Activated CD4-positive, alpha-beta memory T cell treated with anti-CD3 and anti-CD28 coated beads, Interleukin-2, amount 10 ng/mL, durations not matched to agents 7 days and 5 days (primary cell): ENCODE measurements around the gene ANGPT4. TPM values are rescaled to one million over a fixed set of nuclear protein-coding genes. Genes with fewer than 3 reads are reported as not detected.

ENCODE experiments used
- CTCF ChIA-PET: fragments of 350-600 bp; sonication (Branson Sonifier 250); formaldehyde crosslinking; loops from one replicate; lab custom pipeline; 2021; ENCODE audit warnings: antibody characterized with exemption, inconsistent platforms; lab: Charles Lee
- POLR2A ChIA-PET: fragments of 350-600 bp; sonication (Branson Sonifier 250); formaldehyde crosslinking; loops from one replicate; lab custom pipeline; 2021; ENCODE audit warnings: antibody characterized with exemption; lab: Charles Lee
- DNase-seq: peaks from one replicate; pipeline ENCODE4 v3.0.0-alpha.2; 2020
- H3K27ac Mint-ChIP-seq: one replicate; pipeline ENCODE4 v1.8.0; 2021; ENCODE audit warnings: mild to moderate bottlenecking, mixed read lengths
- H3K27me3 Mint-ChIP-seq: one replicate; pipeline ENCODE4 v1.8.0; 2021; ENCODE audit warnings: mixed read lengths
- H3K36me3 Mint-ChIP-seq: one replicate; pipeline ENCODE4 v1.8.0; 2021; ENCODE audit warnings: low read depth, mixed read lengths
- H3K4me1 Mint-ChIP-seq: one replicate; pipeline ENCODE4 v1.8.0; 2021; ENCODE audit warnings: mixed read lengths
- H3K4me3 Mint-ChIP-seq: one replicate; pipeline ENCODE4 v1.8.0; 2021; ENCODE audit warnings: mild to moderate bottlenecking, mixed read lengths
- H3K9me3 Mint-ChIP-seq: one replicate; pipeline ENCODE4 v1.8.0; 2021; ENCODE audit warnings: mixed read lengths
- total RNA-seq, 2 experiments: library from RNA; stranded (reverse); gene quantifications; one replicate each; pipeline ENCODE4 v1.2.3, GENCODE V29; 2021

ANGPT4 gene
- total RNA-seq, 2 experiments from 2014 or later, result not detected

- Mint-ChIP-seq H3K27ac (no peak overlapping the region), H3K27me3 (no peaks in the 10 kb centered on the region), H3K4me3 (no peak overlapping the region), H3K9me3 (no peaks in the 10 kb centered on the region), H3K36me3 (peaks cover 39% of the 10 kb centered on the region), H3K4me1 (peaks cover 59% of the 10 kb centered on the region)
- no peak for DNase-seq
- ChIA-PET POLR2A (interaction anchor here (6.7 kb wide), 1 partner anchor 8 kb away, joined by 92 read pairs; the partner anchor contains the start of gene FAM110A), CTCF (no interaction called here)
Observed at GRCh38 chr20:842547-842940, 73.6 kb downstream of the ANGPT4 start.

GRCh38 chr20:841568-842546 is 74.3 kb downstream of the ANGPT4 start:
- H3K27ac Mint-ChIP-seq, result no peak overlapping the region
- H3K36me3 Mint-ChIP-seq, result peaks cover 38% of the 10 kb centered on the region
- ChIA-PET CTCF (interaction anchor here (0.8 kb wide), 1 partner anchor 23 kb away, joined by 4 read pairs; no protein-coding TSS in a partner anchor), POLR2A (interaction anchor here (6.7 kb wide), 1 partner anchor 8 kb away, joined by 92 read pairs; the partner anchor contains the start of gene FAM110A)
- H3K4me1 Mint-ChIP-seq, result peaks cover 59% of the 10 kb centered on the region
- no peak for DNase-seq
- H3K27me3 Mint-ChIP-seq, result no peaks in the 10 kb centered on the region
- no peak overlapping the region for H3K4me3 Mint-ChIP-seq
- no peaks in the 10 kb centered on the region for H3K9me3 Mint-ChIP-seq

- ChIA-PET CTCF (interaction anchor here (0.8 kb wide), 1 partner anchor 22 kb away, joined by 4 read pairs; no protein-coding TSS in a partner anchor), POLR2A (no interaction called here)
- no peaks in the 10 kb centered on the region for H3K9me3 Mint-ChIP-seq
- no peaks in the 10 kb centered on the region for H3K27me3 Mint-ChIP-seq
- peaks cover 38% of the 10 kb centered on the region for H3K36me3 Mint-ChIP-seq
- no peak overlapping the region for H3K27ac Mint-ChIP-seq
- H3K4me1 Mint-ChIP-seq, result peaks cover 57% of the 10 kb centered on the region
- no peak for DNase-seq
- H3K4me3 Mint-ChIP-seq, result peak overlapping the region; percentile 35
Observed at GRCh38 chr20:840858-841567, 75.1 kb downstream of the ANGPT4 start.

- Mint-ChIP-seq H3K4me1 (peaks cover 57% of the 10 kb centered on the region), H3K9me3 (no peaks in the 10 kb centered on the region), H3K27ac (no peak overlapping the region)
Observed at GRCh38 chr20:840503-840857, 75.7 kb downstream of the ANGPT4 start.

GRCh38 chr20:839626-840025 is 76.5 kb downstream of the ANGPT4 start:
- no peaks in the 10 kb centered on the region for H3K9me3 Mint-ChIP-seq
- H3K4me1 Mint-ChIP-seq, result peaks cover 62% of the 10 kb centered on the region
- no peak overlapping the region for H3K4me3 Mint-ChIP-seq
- CTCF ChIA-PET, result interaction anchor here (1.0 kb wide), 1 partner anchor 21 kb away, joined by 3 read pairs; no protein-coding TSS in a partner anchor
- no peak overlapping the region for H3K27ac Mint-ChIP-seq
- H3K36me3 Mint-ChIP-seq, result peaks cover 30% of the 10 kb centered on the region
- no peaks in the 10 kb centered on the region for H3K27me3 Mint-ChIP-seq
- no peak for DNase-seq
- POLR2A ChIA-PET, result no interaction called here

More at GRCh38 chr20:840503-840857, 75.7 kb downstream of the ANGPT4 start:
- Mint-ChIP-seq H3K4me3 (peak overlapping the region; percentile 35), H3K27me3 (no peaks in the 10 kb centered on the region), H3K36me3 (peaks cover 32% of the 10 kb centered on the region)
- no peak for DNase-seq
- ChIA-PET POLR2A (no interaction called here), CTCF (no interaction called here)

GRCh38 chr20:839015-839414 is 77.1 kb downstream of the ANGPT4 start:
- CTCF ChIA-PET, result interaction anchor here (1.0 kb wide), 2 partner anchors 10 to 21 kb away, joined by 3 read pairs; no protein-coding TSS in a partner anchor

GRCh38 chr20:836190-836589 is 79.9 kb downstream of the ANGPT4 start:
- Mint-ChIP-seq H3K27me3 (no peaks in the 10 kb centered on the region), H3K36me3 (peaks cover 30% of the 10 kb centered on the region), H3K4me3 (peak overlapping the region; percentile 37), H3K27ac (peak overlapping the region; percentile 27), H3K9me3 (no peaks in the 10 kb centered on the region), H3K4me1 (peaks cover 56% of the 10 kb centered on the region)
- ChIA-PET CTCF (interaction anchor here (1.4 kb wide), 1 partner anchor 120 kb away, joined by 5 read pairs; no protein-coding TSS in a partner anchor), POLR2A (interaction anchor here (1.7 to 3.7 kb wide), 2 partner anchors 9 to 23 kb away, joined by 5 to 92 read pairs; no protein-coding TSS in a partner anchor)
- no peak for DNase-seq

More at GRCh38 chr20:839015-839414, 77.1 kb downstream of the ANGPT4 start:
- Mint-ChIP-seq H3K9me3 (no peaks in the 10 kb centered on the region), H3K27ac (no peak overlapping the region), H3K36me3 (peaks cover 30% of the 10 kb centered on the region), H3K4me1 (peaks cover 61% of the 10 kb centered on the region), H3K4me3 (no peak overlapping the region), H3K27me3 (no peaks in the 10 kb centered on the region)
- POLR2A ChIA-PET, result no interaction called here
- no peak for DNase-seq

GRCh38 chr20:835608-836045 is 80.5 kb downstream of the ANGPT4 start:
- POLR2A ChIA-PET, result interaction anchor here (1.7 to 3.7 kb wide), 3 partner anchors 10 to 23 kb away, joined by 5 to 92 read pairs (median 11); no protein-coding TSS in a partner anchor
- peaks cover 54% of the 10 kb centered on the region for H3K4me1 Mint-ChIP-seq
- no peaks in the 10 kb centered on the region for H3K27me3 Mint-ChIP-seq
- DNase-seq, result no peak
- CTCF ChIA-PET, result interaction anchor here (1.4 kb wide), 1 partner anchor 120 kb away, joined by 5 read pairs; no protein-coding TSS in a partner anchor
- peak overlapping the region; percentile 54 for H3K27ac Mint-ChIP-seq
- peak overlapping the region; percentile 66 for H3K4me3 Mint-ChIP-seq
- peaks cover 29% of the 10 kb centered on the region for H3K36me3 Mint-ChIP-seq
- H3K9me3 Mint-ChIP-seq, result no peaks in the 10 kb centered on the region

GRCh38 chr20:834151-834746 is 81.9 kb downstream of the ANGPT4 start:
- Mint-ChIP-seq H3K4me1 (peaks cover 54% of the 10 kb centered on the region), H3K27ac (peak overlapping the region; percentile 84), H3K36me3 (peaks cover 19% of the 10 kb centered on the region), H3K27me3 (no peaks in the 10 kb centered on the region), H3K9me3 (no peaks in the 10 kb centered on the region), H3K4me3 (peak overlapping the region; percentile 92)
- no peak for DNase-seq
- ChIA-PET CTCF (interaction anchor here (1.6 to 2.7 kb wide), 4 partner anchors 10 to 122 kb away, joined by 11 to 18 read pairs (median 14); no protein-coding TSS in a partner anchor), POLR2A (interaction anchor here (0.7 to 3.7 kb wide), 8 partner anchors 9 to 285 kb away, joined by 3 to 92 read pairs (median 6); partner anchors contain the start of gene PSMF1)

GRCh38 chr20:833450-834150 is 82.5 kb downstream of the ANGPT4 start, which contains the start of gene FAM110A:
FAM110A (plus strand) TSS chr20:833715; CDS start chr20:844805, 11,090 bp downstream.
- H3K27me3 Mint-ChIP-seq, result no peaks in the 10 kb centered on the region
- H3K9me3 Mint-ChIP-seq, result no peaks in the 10 kb centered on the region
- peaks cover 15% of the 10 kb centered on the region for H3K36me3 Mint-ChIP-seq
- peaks cover 58% of the 10 kb centered on the region for H3K4me1 Mint-ChIP-seq
- peak; percentile 97 for DNase-seq
- H3K4me3 Mint-ChIP-seq, result peak within 1 kb of the TSS; percentile 92
- ChIA-PET CTCF (interaction anchor here (0.8 to 2.7 kb wide), 8 partner anchors 11 to 140 kb away, joined by 3 to 18 read pairs (median 8); no protein-coding TSS in a partner anchor), POLR2A (interaction anchor here (0.7 to 3.7 kb wide), 9 partner anchors 9 to 1818 kb away, joined by 3 to 92 read pairs (median 4); partner anchors contain the start of genes NOP56 and PSMF1)
- H3K27ac Mint-ChIP-seq, result peak within 1 kb of the TSS; percentile 84

- H3K4me3 Mint-ChIP-seq, result peak overlapping the region; percentile 92
- peak overlapping the region; percentile 76 for H3K27ac Mint-ChIP-seq
- no peak for DNase-seq
- H3K4me1 Mint-ChIP-seq, result peaks cover 53% of the 10 kb centered on the region
- CTCF ChIA-PET, result interaction anchor here (0.7 to 2.7 kb wide), 10 partner anchors 11 to 188 kb away, joined by 3 to 18 read pairs (median 6); no protein-coding TSS in a partner anchor
- H3K9me3 Mint-ChIP-seq, result no peaks in the 10 kb centered on the region
- POLR2A ChIA-PET, result interaction anchor here (1.1 to 3.7 kb wide), 7 partner anchors 8 to 1819 kb away, joined by 3 to 92 read pairs (median 8); partner anchors contain the start of genes NOP56 and PSMF1
- H3K27me3 Mint-ChIP-seq, result no peaks in the 10 kb centered on the region
- peaks cover 10% of the 10 kb centered on the region for H3K36me3 Mint-ChIP-seq
Observed at GRCh38 chr20:833121-833449, 83.0 kb downstream of the ANGPT4 start.
